ENCODE results near the gene FNDC10. TPM values are rescaled to one million over a fixed set of nuclear protein-coding genes. Genes with fewer than 3 reads are reported as not detected.

The FNDC10 gene
- total and polyA plus RNA-seq, 9 of the 15 experiments (the other 6 are each of a cell fraction or from before 2014, with no cell fraction given), result 0.08 to 6.3 (median 1.6) TPM

DNA sequence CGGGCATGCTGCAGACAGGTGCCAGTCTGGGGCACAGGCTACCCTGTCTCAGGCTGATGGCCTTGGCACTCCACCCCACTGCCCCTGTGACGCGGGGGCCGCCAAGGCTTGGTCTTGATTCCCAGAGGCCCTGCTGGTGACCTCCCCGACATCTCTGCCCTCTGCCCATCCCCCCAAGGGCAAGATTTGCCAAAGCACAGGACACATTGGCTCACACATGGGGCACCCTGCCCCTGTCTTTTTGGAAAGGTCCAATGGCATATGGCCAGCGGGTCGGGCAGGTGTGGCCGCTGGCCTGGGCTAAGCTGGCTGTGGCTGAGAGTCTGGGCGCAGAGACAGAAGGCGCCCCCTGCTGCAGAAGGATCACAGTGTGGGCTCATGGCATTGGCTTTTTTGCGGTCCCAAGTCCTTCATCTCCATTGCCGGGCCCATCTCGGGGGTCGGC is 20.0 kb upstream of the FNDC10 start:
- H3K36me3 ChIP-seq (ENCODE audit: control insufficient read depth, insufficient read depth, low read length), result peaks cover 9% of the 10 kb centered on the region; the same call in 2 of the 3 replicates
- no peak overlapping the region for H3K4me2 ChIP-seq (ENCODE audit: insufficient read depth, low read length)
- peaks cover 18% of the 10 kb centered on the region; the same call in 1 of the 2 replicates for H4K20me1 ChIP-seq (replicated peaks; ENCODE audit: control insufficient read depth, insufficient read depth, low read length)
- H3K27ac ChIP-seq (ENCODE audit: extremely low read depth, low read depth, low read length), result no peak overlapping the region
- H3K9me1 ChIP-seq (ENCODE audit: control insufficient read depth, insufficient read depth, low read length), result no peaks in the 10 kb centered on the region
- peak; percentile 50 to 71 (median 62) for DNase-seq (ENCODE audit: extremely low read depth in 1 of 4, low spot score in 3 of 4)
- no peaks in the 10 kb centered on the region for H3K27me3 ChIP-seq (ENCODE audit: control insufficient read depth in 2 of 2, insufficient read depth in 2 of 2, low read length in 2 of 2)
- CTCF ChIA-PET (ENCODE audit: low intra/inter-chr PET ratio), result interaction anchor here (1.7 kb wide), 1 partner anchor 46 kb away, joined by 5 read pairs; no protein-coding TSS in a partner anchor
- H3K4me1 ChIP-seq (replicated peaks in 1 of 2; ENCODE audit: control insufficient read depth in 2 of 2, insufficient read depth in 2 of 2, low read length in 2 of 2), result peaks cover 9 to 91% of the 10 kb centered on the region in 2 experiments; a peak in 3 of 5 replicates
- POLR2A ChIA-PET, result interaction anchor here (0.6 kb wide), 1 partner anchor 244 kb away, joined by 3 read pairs; no protein-coding TSS in a partner anchor
- peak; percentile 46 for ATAC-seq
- no TSS peak for BruUV-seq (replicated peaks)
- H3K9ac ChIP-seq (ENCODE audit: insufficient read depth in 1 of 2, low read depth in 2 of 2, low read length in 2 of 2), result peak overlapping the region in 1 of 2 experiments; percentile 78; a peak in 1 of 4 replicates
- no peak overlapping the region for H3K4me3 ChIP-seq
- H3K9me3 ChIP-seq (replicated peaks; ENCODE audit: control insufficient read depth, insufficient read depth, low read depth, low read length), result no peaks in the 10 kb centered on the region
- in situ Hi-C loops (cut with MboI), result no loop called here
- H2AFZ ChIP-seq (ENCODE audit: low read depth, low read length), result no peak overlapping the region
- intact Hi-C loops (cut with micrococcal nuclease), result no loop called here
- FAIRE-seq, result peak; percentile 58
- H3K79me2 ChIP-seq (ENCODE audit: control insufficient read depth, insufficient read depth, low read length), result peaks cover 14% of the 10 kb centered on the region
- 43% methylated on average over 14 of the region's 14 CpGs for WGBS (ENCODE audit: insufficient coverage, low coverage, missing lambda C conversion rate)
- TF ChIP-seq ESRRB (CRISPR knock-in tag; IDR thresholded peaks at IDR 0.05; ENCODE audit: borderline replicate concordance) (no peak), HLTF (IDR thresholded peaks at IDR 0.05) (no peak), ZNF77 (CRISPR knock-in tag; IDR thresholded peaks at IDR 0.05) (no peak), ADNP (tag; IDR thresholded peaks at IDR 0.05) (no peak), SMAD2 (IDR thresholded peaks at IDR 0.05; ENCODE audit: low read depth, low read length) (no peak), HEY1 (CRISPR knock-in tag; IDR thresholded peaks at IDR 0.05; ENCODE audit: borderline replicate concordance) (no peak), NFATC3 (IDR thresholded peaks at IDR 0.05) (no peak), KLF1 (tag; IDR thresholded peaks at IDR 0.05) (no peak), ARID1B (IDR thresholded peaks at IDR 0.05) (no peak), KDM2B (CRISPR knock-in tag; IDR thresholded peaks at IDR 0.05) (no peak), ZNF316 (IDR thresholded peaks at IDR 0.05) (no peak)
- TF ChIP-seq, protein P1, sequence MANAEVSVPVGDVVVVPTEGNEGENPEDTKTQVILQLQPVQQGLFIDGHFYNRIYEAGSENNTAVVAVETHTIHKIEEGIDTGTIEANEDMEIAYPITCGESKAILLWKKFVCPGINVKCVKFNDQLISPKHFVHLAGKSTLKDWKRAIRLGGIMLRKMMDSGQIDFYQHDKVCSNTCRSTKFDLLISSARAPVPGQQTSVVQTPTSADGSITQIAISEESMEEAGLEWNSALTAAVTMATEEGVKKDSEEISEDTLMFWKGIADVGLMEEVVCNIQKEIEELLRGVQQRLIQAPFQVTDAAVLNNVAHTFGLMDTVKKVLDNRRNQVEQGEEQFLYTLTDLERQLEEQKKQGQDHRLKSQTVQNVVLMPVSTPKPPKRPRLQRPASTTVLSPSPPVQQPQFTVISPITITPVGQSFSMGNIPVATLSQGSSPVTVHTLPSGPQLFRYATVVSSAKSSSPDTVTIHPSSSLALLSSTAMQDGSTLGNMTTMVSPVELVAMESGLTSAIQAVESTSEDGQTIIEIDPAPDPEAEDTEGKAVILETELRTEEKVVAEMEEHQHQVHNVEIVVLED (CRISPR knock-in tag; IDR thresholded peaks at IDR 0.05), result no peak
- TF ChIP-seq, protein P2, sequence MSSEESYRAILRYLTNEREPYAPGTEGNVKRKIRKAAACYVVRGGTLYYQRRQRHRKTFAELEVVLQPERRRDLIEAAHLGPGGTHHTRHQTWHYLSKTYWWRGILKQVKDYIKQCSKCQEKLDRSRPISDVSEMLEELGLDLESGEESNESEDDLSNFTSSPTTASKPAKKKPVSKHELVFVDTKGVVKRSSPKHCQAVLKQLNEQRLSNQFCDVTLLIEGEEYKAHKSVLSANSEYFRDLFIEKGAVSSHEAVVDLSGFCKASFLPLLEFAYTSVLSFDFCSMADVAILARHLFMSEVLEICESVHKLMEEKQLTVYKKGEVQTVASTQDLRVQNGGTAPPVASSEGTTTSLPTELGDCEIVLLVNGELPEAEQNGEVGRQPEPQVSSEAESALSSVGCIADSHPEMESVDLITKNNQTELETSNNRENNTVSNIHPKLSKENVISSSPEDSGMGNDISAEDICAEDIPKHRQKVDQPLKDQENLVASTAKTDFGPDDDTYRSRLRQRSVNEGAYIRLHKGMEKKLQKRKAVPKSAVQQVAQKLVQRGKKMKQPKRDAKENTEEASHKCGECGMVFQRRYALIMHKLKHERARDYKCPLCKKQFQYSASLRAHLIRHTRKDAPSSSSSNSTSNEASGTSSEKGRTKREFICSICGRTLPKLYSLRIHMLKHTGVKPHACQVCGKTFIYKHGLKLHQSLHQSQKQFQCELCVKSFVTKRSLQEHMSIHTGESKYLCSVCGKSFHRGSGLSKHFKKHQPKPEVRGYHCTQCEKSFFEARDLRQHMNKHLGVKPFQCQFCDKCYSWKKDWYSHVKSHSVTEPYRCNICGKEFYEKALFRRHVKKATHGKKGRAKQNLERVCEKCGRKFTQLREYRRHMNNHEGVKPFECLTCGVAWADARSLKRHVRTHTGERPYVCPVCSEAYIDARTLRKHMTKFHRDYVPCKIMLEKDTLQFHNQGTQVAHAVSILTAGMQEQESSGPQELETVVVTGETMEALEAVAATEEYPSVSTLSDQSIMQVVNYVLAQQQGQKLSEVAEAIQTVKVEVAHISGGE (CRISPR knock-in tag; IDR thresholded peaks at IDR 0.05), result no peak
- TF ChIP-seq, protein P3, sequence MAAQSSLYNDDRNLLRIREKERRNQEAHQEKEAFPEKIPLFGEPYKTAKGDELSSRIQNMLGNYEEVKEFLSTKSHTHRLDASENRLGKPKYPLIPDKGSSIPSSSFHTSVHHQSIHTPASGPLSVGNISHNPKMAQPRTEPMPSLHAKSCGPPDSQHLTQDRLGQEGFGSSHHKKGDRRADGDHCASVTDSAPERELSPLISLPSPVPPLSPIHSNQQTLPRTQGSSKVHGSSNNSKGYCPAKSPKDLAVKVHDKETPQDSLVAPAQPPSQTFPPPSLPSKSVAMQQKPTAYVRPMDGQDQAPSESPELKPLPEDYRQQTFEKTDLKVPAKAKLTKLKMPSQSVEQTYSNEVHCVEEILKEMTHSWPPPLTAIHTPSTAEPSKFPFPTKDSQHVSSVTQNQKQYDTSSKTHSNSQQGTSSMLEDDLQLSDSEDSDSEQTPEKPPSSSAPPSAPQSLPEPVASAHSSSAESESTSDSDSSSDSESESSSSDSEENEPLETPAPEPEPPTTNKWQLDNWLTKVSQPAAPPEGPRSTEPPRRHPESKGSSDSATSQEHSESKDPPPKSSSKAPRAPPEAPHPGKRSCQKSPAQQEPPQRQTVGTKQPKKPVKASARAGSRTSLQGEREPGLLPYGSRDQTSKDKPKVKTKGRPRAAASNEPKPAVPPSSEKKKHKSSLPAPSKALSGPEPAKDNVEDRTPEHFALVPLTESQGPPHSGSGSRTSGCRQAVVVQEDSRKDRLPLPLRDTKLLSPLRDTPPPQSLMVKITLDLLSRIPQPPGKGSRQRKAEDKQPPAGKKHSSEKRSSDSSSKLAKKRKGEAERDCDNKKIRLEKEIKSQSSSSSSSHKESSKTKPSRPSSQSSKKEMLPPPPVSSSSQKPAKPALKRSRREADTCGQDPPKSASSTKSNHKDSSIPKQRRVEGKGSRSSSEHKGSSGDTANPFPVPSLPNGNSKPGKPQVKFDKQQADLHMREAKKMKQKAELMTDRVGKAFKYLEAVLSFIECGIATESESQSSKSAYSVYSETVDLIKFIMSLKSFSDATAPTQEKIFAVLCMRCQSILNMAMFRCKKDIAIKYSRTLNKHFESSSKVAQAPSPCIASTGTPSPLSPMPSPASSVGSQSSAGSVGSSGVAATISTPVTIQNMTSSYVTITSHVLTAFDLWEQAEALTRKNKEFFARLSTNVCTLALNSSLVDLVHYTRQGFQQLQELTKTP (IDR thresholded peaks at IDR 0.05; ENCODE audit: low read depth in 1 of 2, partially characterized antibody in 2 of 2), result no peak

All from K562 (cell line).